MM.1S (cell line): ENCODE results near the gene ADAM11.

Experiments
- EZH2 ChIP-seq: fragments of 300-600 bp; sonication (generic); optimal IDR thresholded peaks from 2 replicates; pipeline ENCODE3; 2017; ENCODE audit warnings: low read depth, mild to moderate bottlenecking, antibody characterized with exemption, low read length, mixed read lengths
- TF ChIP-seq, protein P1 (sequence below): fragments of 300-600 bp; sonication (generic); IDR thresholded peaks from 2 replicates; pipeline ENCODE4 v1.5.1; 2016; ENCODE audit warnings: antibody characterized with exemption, low read length, mixed read lengths

DNA sequence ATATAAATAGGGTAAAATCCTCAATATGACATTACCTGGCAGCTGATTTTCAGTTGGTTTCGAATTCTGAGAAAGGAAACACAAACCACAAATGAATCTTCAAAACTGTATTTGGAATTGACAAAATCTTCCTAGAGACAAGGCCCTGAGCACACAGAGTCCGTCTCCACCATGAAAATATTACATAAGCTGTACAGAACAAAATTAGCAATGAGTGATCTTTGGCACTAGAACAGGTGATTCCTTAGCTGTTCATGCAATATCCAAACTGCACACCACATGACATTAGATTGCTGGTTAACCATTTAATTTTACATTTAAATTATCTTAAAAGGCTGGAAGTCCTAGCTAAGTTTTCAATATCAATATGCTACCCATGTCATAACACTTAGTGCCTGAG, 39.6 kb downstream of the ADAM11 start:
- TF ChIP-seq, protein P1, sequence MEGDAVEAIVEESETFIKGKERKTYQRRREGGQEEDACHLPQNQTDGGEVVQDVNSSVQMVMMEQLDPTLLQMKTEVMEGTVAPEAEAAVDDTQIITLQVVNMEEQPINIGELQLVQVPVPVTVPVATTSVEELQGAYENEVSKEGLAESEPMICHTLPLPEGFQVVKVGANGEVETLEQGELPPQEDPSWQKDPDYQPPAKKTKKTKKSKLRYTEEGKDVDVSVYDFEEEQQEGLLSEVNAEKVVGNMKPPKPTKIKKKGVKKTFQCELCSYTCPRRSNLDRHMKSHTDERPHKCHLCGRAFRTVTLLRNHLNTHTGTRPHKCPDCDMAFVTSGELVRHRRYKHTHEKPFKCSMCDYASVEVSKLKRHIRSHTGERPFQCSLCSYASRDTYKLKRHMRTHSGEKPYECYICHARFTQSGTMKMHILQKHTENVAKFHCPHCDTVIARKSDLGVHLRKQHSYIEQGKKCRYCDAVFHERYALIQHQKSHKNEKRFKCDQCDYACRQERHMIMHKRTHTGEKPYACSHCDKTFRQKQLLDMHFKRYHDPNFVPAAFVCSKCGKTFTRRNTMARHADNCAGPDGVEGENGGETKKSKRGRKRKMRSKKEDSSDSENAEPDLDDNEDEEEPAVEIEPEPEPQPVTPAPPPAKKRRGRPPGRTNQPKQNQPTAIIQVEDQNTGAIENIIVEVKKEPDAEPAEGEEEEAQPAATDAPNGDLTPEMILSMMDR, result no peak
- no peak for TF ChIP-seq EZH2
